HG02571 (cell line): Measurements from ENCODE around the gene SDF2L1.
"Not testable (repeated sequence)": the region's sequence is repeated elsewhere in the genome, so short reads cannot be mapped to it uniquely, and the experiment has no call there.

ENCODE experiments used
- ATAC-seq: cut with Tn5 transposase; IDR thresholded peaks from one replicate; pipeline ENCODE4 v1.9.1; 2021; ENCODE audit warnings: mild to moderate bottlenecking, moderate library complexity; ENCODE audit not compliant: unreplicated experiment

The SDF2L1 gene

DNA sequence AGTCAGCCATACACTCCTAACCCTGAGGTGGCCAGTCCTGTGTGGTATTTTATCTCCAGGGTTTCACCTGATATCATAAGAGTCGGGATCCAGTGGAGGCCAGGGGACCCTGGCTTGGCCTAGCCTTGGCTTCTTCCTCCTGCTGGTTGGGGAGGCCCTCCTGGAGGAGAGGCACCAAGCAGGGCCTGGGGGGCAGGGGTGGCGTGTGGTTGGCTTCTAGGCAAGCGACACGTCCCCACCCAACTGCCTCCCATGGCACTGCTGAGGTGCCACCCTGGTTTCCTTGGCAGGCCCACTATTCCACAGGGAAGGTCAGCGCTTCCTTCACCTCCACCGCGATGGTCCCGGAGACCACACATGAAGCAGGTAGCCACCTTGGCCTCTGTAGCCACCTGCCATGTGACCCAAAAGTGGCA is 44.1 kb downstream of the SDF2L1 start:
- ATAC-seq, result no peak

DNA sequence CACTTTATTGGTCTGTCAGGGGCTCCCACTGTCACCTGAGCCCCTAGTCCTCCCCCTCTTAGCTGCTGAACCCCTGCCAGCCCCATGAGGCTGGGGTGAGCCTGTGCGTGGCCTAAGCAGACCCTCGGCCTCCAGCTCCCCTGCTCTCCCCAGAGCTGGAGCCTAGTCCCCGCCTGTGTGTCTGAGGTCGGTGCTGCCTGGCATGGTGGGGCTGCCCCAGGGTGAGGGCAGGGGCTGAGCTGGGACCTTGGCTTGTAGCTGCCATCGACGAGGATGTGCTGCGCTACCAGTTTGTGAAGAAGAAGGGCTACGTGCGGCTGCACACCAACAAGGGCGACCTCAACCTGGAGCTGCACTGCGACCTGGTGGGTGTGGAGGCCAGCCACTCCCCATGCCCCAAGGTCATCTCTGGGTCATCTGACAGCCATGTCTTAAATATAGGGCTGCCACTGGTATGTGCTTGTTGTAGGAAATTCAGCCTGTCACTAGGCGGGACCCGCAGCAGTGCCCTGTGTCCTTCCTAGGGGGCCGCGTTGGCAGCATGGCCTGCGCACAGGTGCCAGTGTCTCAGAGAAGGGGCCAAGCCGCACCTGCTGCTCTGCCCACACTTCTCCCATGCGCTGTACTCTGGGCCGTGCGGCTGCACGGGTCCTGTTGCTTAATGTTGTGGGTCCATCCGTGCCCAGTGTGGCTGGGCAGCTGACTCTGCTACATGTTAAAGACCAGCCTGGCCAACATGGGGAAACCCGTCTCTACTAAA is 44.7 kb downstream of the SDF2L1 start:
- ATAC-seq, result no peak

DNA sequence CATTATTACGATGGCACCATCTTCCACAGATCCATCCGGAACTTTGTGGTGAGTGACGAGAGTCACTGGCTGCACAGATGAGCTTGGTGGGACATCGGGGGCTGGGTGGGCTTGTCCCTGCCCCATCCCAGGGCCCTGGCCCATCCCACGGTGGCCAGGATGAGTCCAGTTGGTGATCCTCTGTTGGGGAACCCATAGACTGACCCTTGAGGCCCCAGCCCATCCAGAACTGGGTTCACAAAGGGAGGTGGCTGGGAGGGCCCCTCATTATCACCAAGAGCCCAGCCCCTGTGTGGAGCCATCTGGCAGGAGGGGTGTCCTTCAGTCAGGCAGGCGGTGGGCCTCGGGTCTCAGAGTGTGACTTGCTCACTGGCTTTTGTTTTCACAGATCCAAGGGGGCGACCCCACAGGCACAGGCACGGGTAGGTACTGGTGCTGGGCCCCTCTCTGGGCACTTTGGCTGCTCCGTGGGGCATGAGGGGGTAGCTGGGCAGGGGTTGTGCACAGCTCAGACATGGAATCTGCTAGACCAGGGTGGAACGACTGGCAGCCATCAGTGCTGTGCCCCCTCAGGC is 45.7 kb downstream of the SDF2L1 start:
- ATAC-seq, result no peak

DNA sequence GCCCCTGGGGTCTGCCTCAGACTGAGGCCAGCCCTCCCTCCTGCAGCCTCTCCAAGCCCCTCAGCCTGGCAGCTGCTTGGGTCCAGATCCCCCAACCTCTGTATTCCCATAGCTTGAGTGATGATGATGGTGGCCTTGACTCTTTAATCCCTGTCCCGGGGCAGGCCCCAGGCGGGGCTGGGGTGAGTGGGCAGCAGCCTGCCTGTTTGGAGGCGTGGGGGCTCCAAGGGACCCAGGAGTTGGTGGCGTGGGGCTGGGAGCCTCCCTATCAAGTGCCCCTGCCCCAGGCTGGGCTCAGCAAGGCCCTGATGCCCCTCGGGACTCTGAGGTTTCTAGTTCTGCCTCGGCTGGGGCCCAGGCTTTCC is 46.2 kb downstream of the SDF2L1 start:
- ATAC-seq, result no peak

DNA sequence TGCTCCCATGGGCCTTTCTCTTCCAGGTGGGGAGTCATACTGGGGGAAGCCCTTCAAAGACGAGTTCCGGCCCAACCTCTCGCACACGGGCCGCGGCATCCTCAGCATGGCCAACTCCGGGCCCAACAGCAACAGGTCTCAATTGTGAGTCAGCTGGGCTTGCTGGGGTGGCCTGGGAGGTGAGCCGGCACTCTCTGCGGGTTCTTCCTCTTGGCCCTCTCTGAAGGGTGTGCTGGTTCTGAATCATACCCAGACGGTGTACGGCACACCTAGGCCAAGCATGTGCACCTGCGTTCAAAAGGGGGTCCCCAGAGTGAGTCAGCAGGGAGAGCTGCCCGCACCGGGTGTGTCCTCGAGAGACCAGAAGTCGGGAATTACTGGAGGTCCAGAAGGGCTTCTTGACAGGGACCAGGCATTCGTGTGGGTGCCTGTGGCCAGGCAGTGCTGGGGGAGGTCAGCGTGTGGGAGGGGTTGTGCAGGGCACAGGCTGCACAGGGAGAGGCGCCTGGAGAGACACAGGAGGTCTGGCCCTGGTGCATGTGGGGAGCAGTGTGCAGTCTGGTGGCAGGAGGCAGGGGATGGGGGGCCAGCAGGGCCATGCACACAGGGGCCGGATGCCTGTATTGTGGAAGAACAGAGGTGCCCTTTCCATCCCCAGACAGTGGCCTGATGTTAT is 46.7 kb downstream of the SDF2L1 start:
- ATAC-seq, result no peak

DNA sequence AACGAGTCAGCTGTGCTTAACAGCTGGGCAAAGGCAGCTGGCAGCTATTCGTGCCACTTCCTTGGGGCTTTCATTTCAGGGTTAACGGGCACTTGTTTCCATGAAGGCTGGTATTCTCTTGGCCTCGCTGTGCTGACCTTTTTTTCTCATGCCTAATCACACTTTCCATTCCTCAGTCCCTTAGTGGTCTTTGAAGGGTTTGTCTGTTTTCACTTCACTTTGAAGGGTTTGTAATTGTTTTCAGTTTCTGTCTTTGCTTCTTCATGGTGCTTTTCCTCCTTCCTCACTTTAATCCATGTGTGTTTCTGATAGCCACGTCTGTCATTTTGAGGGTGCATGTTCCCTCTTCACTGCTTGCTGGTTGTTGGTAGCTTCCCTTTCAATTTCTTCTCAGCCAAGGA is 48.3 kb downstream of the SDF2L1 start:
- ATAC-seq, result no peak

DNA sequence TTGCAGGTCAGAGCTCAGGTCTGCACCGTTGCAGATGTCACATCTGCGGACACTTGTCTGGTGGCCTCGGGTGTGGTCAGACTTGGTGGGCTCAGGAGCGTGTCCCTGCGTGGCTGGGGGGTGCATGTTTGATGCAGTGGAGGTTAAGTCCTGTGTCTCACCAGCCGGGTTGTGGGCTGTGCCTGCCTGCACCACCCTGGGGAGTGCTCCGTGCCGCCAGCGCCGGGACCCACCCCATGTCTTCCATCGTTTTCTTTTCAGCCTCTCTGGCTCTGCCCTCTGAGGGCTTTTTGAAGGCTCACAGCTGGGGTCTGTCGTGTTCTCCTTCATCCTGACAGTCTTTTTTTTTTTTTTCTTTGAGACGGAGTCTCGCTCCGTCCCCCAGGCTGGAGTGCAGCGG is 49.7 kb downstream of the SDF2L1 start:
- ATAC-seq, result no peak

DNA sequence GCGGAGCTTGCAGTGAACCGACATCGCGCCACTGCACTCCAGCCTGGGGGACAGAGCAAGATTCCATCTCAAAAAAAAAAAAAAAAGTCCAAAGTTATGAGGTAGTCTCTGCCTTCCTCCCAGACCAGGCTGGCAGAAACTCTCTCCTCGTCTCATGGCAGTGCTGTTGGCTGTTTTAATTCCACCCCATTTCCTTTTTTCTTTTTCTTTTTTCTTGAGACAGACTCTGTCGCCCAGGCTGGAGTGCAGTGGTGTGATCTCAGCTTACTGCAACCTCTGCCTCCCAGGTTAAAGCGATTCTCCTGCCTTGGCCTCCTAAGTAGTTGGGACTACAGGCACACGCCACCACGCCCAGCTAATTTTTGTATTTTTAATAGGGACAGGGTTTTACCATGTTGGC is 50.8 kb downstream of the SDF2L1 start:
- ATAC-seq, result not testable (repeated sequence)

DNA sequence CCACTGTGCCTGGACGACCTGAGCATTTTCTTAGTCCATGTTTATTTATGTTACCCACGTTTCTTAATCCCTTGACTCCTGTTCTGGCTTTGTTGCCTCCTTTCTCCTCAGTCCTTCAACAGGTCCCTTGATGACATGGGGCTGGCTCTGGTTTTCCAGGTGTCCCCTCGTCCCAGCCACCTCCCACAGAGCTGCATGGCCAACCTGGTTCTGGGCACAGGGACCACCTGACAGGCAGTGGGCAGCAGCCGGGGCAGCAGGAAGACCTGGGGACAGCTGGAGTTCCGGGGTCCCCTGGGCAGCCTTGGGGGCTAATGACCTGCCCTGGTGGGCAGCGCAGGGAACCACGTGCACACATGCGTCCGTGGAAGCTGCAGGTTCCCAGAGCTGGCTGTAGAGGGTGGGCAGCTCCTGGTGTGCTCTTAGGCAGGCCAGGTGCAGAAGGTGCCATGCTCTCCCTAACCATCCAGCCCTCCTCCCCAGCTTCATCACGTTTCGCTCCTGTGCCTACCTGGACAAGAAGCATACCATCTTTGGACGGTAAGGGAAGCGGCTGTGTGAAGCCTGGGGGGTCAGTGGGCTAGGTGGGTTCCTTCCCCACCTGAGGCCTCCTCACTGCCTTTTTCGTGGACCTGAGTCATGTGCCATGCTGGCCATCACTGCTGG is 51.4 kb downstream of the SDF2L1 start:
- ATAC-seq, result no peak
